NCI-H1092 treated with DMSO at 0.1 percent for 48 hours (cell line): ENCODE measurements around the gene WAC.
"Not testable (repeated sequence)": the region's sequence is repeated elsewhere in the genome, so short reads cannot be mapped to it uniquely, and the experiment has no call there.

ENCODE experiments used
- DNase-seq: peaks from one replicate; lab custom pipeline; 2025; lab: John Stamatoyannopoulos, UW

WAC gene

GRCh38 chr10:28609636-28610035 is 76.7 kb downstream of the WAC start:
- not testable (repeated sequence) for DNase-seq

GRCh38 chr10:28612877-28613276 is 80.0 kb downstream of the WAC start:
- no peak for DNase-seq

GRCh38 chr10:28616514-28616913 is 83.6 kb downstream of the WAC start:
- DNase-seq: no peak

GRCh38 chr10:28619455-28619854 is 86.5 kb downstream of the WAC start:
- no peak for DNase-seq

- DNase-seq: no peak
Observed at GRCh38 chr10:28620251-28620650, 87.3 kb downstream of the WAC start.

GRCh38 chr10:28623483-28623882 is 90.6 kb downstream of the WAC start:
- no peak for DNase-seq

GRCh38 chr10:28624351-28624750 is 91.4 kb downstream of the WAC start:
- no peak for DNase-seq

- DNase-seq: no peak
Observed at GRCh38 chr10:28627102-28627501, 94.2 kb downstream of the WAC start.

- peak; percentile 43 for DNase-seq
Observed at GRCh38 chr10:28628184-28628893, 95.4 kb downstream of the WAC start.

- DNase-seq: no peak
Observed at GRCh38 chr10:28631896-28632583, 99.1 kb downstream of the WAC start.

- DNase-seq: no peak
Observed at GRCh38 chr10:28632584-28632945, 99.6 kb downstream of the WAC start.

- no peak for DNase-seq
Observed at GRCh38 chr10:28633750-28634149, 100.8 kb downstream of the WAC start.

GRCh38 chr10:28637346-28637745 is 104.4 kb downstream of the WAC start:
- DNase-seq: no peak

GRCh38 chr10:28638392-28638791 is 105.5 kb downstream of the WAC start:
- DNase-seq: no peak

GRCh38 chr10:28640551-28640950 is 107.6 kb downstream of the WAC start:
- no peak for DNase-seq

GRCh38 chr10:28644647-28645046 is 111.7 kb downstream of the WAC start:
- no peak for DNase-seq

- DNase-seq: no peak
Observed at GRCh38 chr10:28652106-28652505, 119.2 kb downstream of the WAC start.

- DNase-seq: no peak
Observed at GRCh38 chr10:28652703-28653102, 119.8 kb downstream of the WAC start.

- DNase-seq: not testable (repeated sequence)
Observed at GRCh38 chr10:28658824-28659223, 125.9 kb downstream of the WAC start.

- no peak for DNase-seq
Observed at GRCh38 chr10:28661035-28661434, 128.1 kb downstream of the WAC start.

GRCh38 chr10:28663576-28664368 is 130.9 kb downstream of the WAC start:
- peak; percentile 69 for DNase-seq

- DNase-seq: no peak
Observed at GRCh38 chr10:28664369-28664740, 131.4 kb downstream of the WAC start.
